Osteoblast (primary cell): Measurements from ENCODE around the gene MUC6. TPM values are rescaled to one million over a fixed set of nuclear protein-coding genes. Genes with fewer than 3 reads are reported as not detected.

Experiments
- DNase-seq: peaks from one replicate; pipeline ENCODE4 v3.0.0; 2011; ENCODE audit warnings: low spot score, mixed read lengths; ENCODE audit not compliant: insufficient read length; ENCODE audit errors: missing footprints
- H2AFZ ChIP-seq: 2 replicates; pipeline ENCODE4 v1.6.0; 2011; ENCODE audit warnings: mild to moderate bottlenecking, low read length
- H3K27ac ChIP-seq: 2 replicates; pipeline ENCODE4 v1.5.1; 2011; ENCODE audit warnings: mild to moderate bottlenecking, low read depth, low read length, moderate library complexity
- H3K27me3 ChIP-seq: 2 replicates; pipeline ENCODE4 v1.6.0; 2012; ENCODE audit warnings: mild to moderate bottlenecking, control low read depth, inconsistent platforms, low read length, moderate library complexity; ENCODE audit not compliant: insufficient read depth
- H3K36me3 ChIP-seq: 2 replicates; pipeline ENCODE4 v1.5.1; 2011; ENCODE audit warnings: mild to moderate bottlenecking, low read length, control low read depth, moderate library complexity; ENCODE audit not compliant: insufficient read depth
- H3K4me1 ChIP-seq: 2 replicates; pipeline ENCODE4 v1.5.1; 2011; ENCODE audit warnings: mild to moderate bottlenecking, low read length, control low read depth, moderate library complexity; ENCODE audit not compliant: insufficient read depth
- H3K4me2 ChIP-seq: 2 replicates; pipeline ENCODE4 v1.6.0; 2011; ENCODE audit warnings: mild to moderate bottlenecking, low read length; ENCODE audit not compliant: insufficient read depth
- H3K4me3 ChIP-seq: fragments of 200-600 bp; sonication (generic); 3 replicates; pipeline ENCODE4 v1.5.1; 2012; ENCODE audit warnings: mild to moderate bottlenecking, low read length, inconsistent platforms; ENCODE audit not compliant: insufficient read depth
- H3K79me2 ChIP-seq: 2 replicates; pipeline ENCODE4 v1.6.0; 2012; ENCODE audit warnings: mild to moderate bottlenecking, low read length, control low read depth, inconsistent platforms; ENCODE audit not compliant: insufficient read depth
- H3K9me3 ChIP-seq: 2 replicates; pipeline ENCODE4 v1.5.1; 2011; ENCODE audit warnings: low read depth, low read length, control low read depth
- H4K20me1 ChIP-seq: 2 replicates; pipeline ENCODE4 v1.6.0; 2012; ENCODE audit warnings: mild to moderate bottlenecking, low read length, control low read depth; ENCODE audit not compliant: insufficient read depth
- CTCF ChIP-seq: IDR thresholded peaks from 2 replicates; pipeline ENCODE4 v1.5.1; 2011; ENCODE audit warnings: mild to moderate bottlenecking, low read depth, low read length, moderate library complexity; ENCODE audit errors: extremely low read depth
- total RNA-seq: library from RNA; depleted of rRNA; stranded (reverse); fragments of >200 nt; gene quantifications from 2 replicates; pipeline ENCODE4 v1.2.3, GENCODE V29; 2012

MUC6 gene
- total RNA-seq, 1 donor, result not detected

DNA sequence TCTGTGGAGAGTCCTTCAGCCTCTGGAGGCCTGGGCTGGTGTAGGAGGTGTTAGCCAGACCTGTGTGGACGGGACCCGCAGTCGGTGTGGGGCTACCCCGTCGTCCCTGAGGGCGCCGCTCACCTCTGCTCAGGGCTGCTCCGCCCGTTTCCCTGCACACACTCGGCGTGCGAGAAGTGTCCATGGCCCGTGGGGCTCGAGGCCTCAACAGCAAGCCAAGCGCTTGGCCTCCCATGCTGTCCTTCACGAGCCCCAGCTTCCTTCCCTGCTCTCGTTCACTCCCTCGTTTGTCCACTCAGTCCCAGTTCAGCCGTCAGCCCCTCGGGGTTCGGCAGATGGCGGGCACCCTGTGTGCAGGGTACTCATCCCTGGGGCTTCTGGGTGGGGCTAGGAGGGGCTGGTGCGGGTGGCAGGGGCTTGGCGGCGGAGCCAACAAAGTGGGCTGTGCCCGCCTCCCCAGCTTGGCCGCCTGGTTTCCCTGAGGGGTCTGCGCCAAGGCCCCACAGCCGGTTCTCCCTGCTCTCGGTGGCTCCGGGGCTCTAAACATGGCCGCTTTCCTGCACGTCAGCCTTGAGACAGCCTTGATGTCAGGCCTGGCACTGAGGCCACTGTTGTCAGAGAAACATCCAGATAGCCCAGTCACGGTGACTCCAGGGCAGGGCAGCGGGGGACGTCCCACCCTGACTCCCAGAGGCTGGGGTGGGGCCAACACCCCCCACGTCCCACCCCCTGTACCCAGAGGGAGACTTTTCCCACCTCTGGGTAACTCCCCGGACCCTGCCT lies 3.3 kb downstream of the MUC6 start:
- Histone ChIP-seq H3K36me3 (no peaks in the 10 kb centered on the region), H3K4me1 (no peaks in the 10 kb centered on the region), H3K4me3 (no peak overlapping the region), H3K4me2 (no peak overlapping the region), H3K27ac (no peak overlapping the region), H4K20me1 (no peaks in the 10 kb centered on the region), H3K79me2 (no peaks in the 10 kb centered on the region), H2AFZ (no peak overlapping the region), H3K9me3 (no peaks in the 10 kb centered on the region), H3K27me3 (no peaks in the 10 kb centered on the region)
- no peak for DNase-seq
- no peak for TF ChIP-seq CTCF

GRCh38 chr11:1032310-1032891 lies 4.1 kb downstream of the MUC6 start:
- H3K4me1 ChIP-seq, result no peaks in the 10 kb centered on the region
- H3K79me2 ChIP-seq, result no peaks in the 10 kb centered on the region
- H3K27me3 ChIP-seq, result no peaks in the 10 kb centered on the region
- H3K4me2 ChIP-seq, result no peak overlapping the region
- H3K4me3 ChIP-seq, result no peak overlapping the region
- no peaks in the 10 kb centered on the region for H3K36me3 ChIP-seq
- TF ChIP-seq CTCF, result no peak
- no peaks in the 10 kb centered on the region for H3K9me3 ChIP-seq
- H3K27ac ChIP-seq, result no peak overlapping the region
- H4K20me1 ChIP-seq, result no peaks in the 10 kb centered on the region
- no peak overlapping the region for H2AFZ ChIP-seq
- DNase-seq, result no peak

- H2AFZ ChIP-seq, result no peak overlapping the region
- H4K20me1 ChIP-seq, result no peaks in the 10 kb centered on the region
- no peak overlapping the region for H3K4me2 ChIP-seq
- no peaks in the 10 kb centered on the region for H3K4me1 ChIP-seq
- H3K79me2 ChIP-seq, result no peaks in the 10 kb centered on the region
- H3K9me3 ChIP-seq, result no peaks in the 10 kb centered on the region
- no peak overlapping the region for H3K27ac ChIP-seq
- H3K36me3 ChIP-seq, result no peaks in the 10 kb centered on the region
- H3K4me3 ChIP-seq, result no peak overlapping the region
- DNase-seq, result no peak
- H3K27me3 ChIP-seq, result no peaks in the 10 kb centered on the region
- TF ChIP-seq CTCF, result no peak
These were observed 5.2 kb downstream of the MUC6 start for GRCh38 chr11:1031121-1031899.

GRCh38 chr11:1030556-1030955 lies 6.0 kb downstream of the MUC6 start:
- H3K4me1 ChIP-seq, result no peaks in the 10 kb centered on the region
- no peaks in the 10 kb centered on the region for H3K27me3 ChIP-seq
- no peak overlapping the region for H3K27ac ChIP-seq
- H3K36me3 ChIP-seq, result no peaks in the 10 kb centered on the region
- no peak for DNase-seq
- H3K9me3 ChIP-seq, result no peaks in the 10 kb centered on the region
- H4K20me1 ChIP-seq, result no peaks in the 10 kb centered on the region
- no peak overlapping the region for H3K4me2 ChIP-seq
- no peak overlapping the region for H3K4me3 ChIP-seq
- no peak for TF ChIP-seq CTCF
- no peak overlapping the region for H2AFZ ChIP-seq
- no peaks in the 10 kb centered on the region for H3K79me2 ChIP-seq
